Adrenal gland (tissue), 5 donors: Measurements from ENCODE around the gene C1QB.

ENCODE experiments used
- CTCF ChIP-seq, 6 experiments: fragments of 450-650 bp in 4 of 6; fragments of 200-600 bp in 2 of 6; sonication (generic) in 1 of 6; IDR thresholded peaks; 1 replicate in 5 of 6; 2 replicates in 1 of 6; pipeline versions ENCODE4 v1.5.1 to v1.8.0; 2016 to 2021; ENCODE audit warnings: antibody characterized with exemption in 6 of 6, mild to moderate bottlenecking in 2 of 6, moderate library complexity in 1 of 6
- POLR2A ChIP-seq, 2 donors: fragments of 450-650 bp; IDR thresholded peaks; one replicate each; pipeline ENCODE4 v1.6.1; 2017; ENCODE audit warnings: antibody characterized with exemption in 2 of 2, mild to moderate bottlenecking in 2 of 2, moderate library complexity in 1 of 2
- donor health status: DM: no; HTN: no; CAD: no.

- TF ChIP-seq CTCF (IDR thresholded peaks at IDR 0.05) (no peak), POLR2A (IDR thresholded peaks at IDR 0.05) (no peak)
Measured at GRCh38 chr1:22615886-22616285, 37.1 kb upstream of the C1QB start.
